ENCODE measurements around the gene DHRS1.

Gene DHRS1

GRCh38 chr14:24268225-24268624 lies 31.4 kb downstream of the DHRS1 start:
- in situ Hi-C loops (cut with MboI; ENCODE audit: low sequenced_read_pairs), result no loop called here

GRCh38 chr14:24267516-24267915 lies 32.1 kb downstream of the DHRS1 start:
- in situ Hi-C loops (cut with MboI; ENCODE audit: low sequenced_read_pairs), result no loop called here

- in situ Hi-C loops (cut with MboI; ENCODE audit: low sequenced_read_pairs), result no loop called here
Observed at GRCh38 chr14:24266344-24267244, 33.0 kb downstream of the DHRS1 start.

- in situ Hi-C loops (cut with MboI; ENCODE audit: low sequenced_read_pairs), result no loop called here
Observed at GRCh38 chr14:24264298-24264697, 35.3 kb downstream of the DHRS1 start.

GRCh38 chr14:24263848-24264247 lies 35.7 kb downstream of the DHRS1 start:
- in situ Hi-C loops (cut with MboI; ENCODE audit: low sequenced_read_pairs), result no loop called here

GRCh38 chr14:24262821-24263733 lies 36.5 kb downstream of the DHRS1 start, which contains the start of gene TGM1:
TGM1 (minus strand) TSS chr14:24263177; CDS start chr14:24262352, 825 bp downstream.
- in situ Hi-C loops (cut with MboI; ENCODE audit: low sequenced_read_pairs), result no loop called here

- in situ Hi-C loops (cut with MboI; ENCODE audit: low sequenced_read_pairs), result no loop called here
Observed at GRCh38 chr14:24261969-24262327, 37.6 kb downstream of the DHRS1 start.

GRCh38 chr14:24261256-24261968 lies 38.2 kb downstream of the DHRS1 start:
- in situ Hi-C loops (cut with MboI; ENCODE audit: low sequenced_read_pairs), result no loop called here

GRCh38 chr14:24260780-24261157 lies 38.8 kb downstream of the DHRS1 start:
- in situ Hi-C loops (cut with MboI; ENCODE audit: low sequenced_read_pairs), result no loop called here

- in situ Hi-C loops (cut with MboI; ENCODE audit: low sequenced_read_pairs), result no loop called here
Observed at GRCh38 chr14:24260026-24260779, 39.4 kb downstream of the DHRS1 start.

GRCh38 chr14:24259282-24260025 lies 40.1 kb downstream of the DHRS1 start:
- in situ Hi-C loops (cut with MboI; ENCODE audit: low sequenced_read_pairs), result no loop called here

GRCh38 chr14:24258548-24259265 lies 40.9 kb downstream of the DHRS1 start:
- in situ Hi-C loops (cut with MboI; ENCODE audit: low sequenced_read_pairs), result no loop called here

- in situ Hi-C loops (cut with MboI; ENCODE audit: low sequenced_read_pairs), result no loop called here
Observed at GRCh38 chr14:24258119-24258518, 41.5 kb downstream of the DHRS1 start.

- in situ Hi-C loops (cut with MboI; ENCODE audit: low sequenced_read_pairs), result no loop called here
Observed at GRCh38 chr14:24256960-24257359, 42.6 kb downstream of the DHRS1 start.

- in situ Hi-C loops (cut with MboI; ENCODE audit: low sequenced_read_pairs), result no loop called here
Observed at GRCh38 chr14:24255931-24256711, 43.5 kb downstream of the DHRS1 start.

- in situ Hi-C loops (cut with MboI; ENCODE audit: low sequenced_read_pairs), result no loop called here
Observed at GRCh38 chr14:24255438-24255837, 44.1 kb downstream of the DHRS1 start.

GRCh38 chr14:24254630-24255392 lies 44.8 kb downstream of the DHRS1 start:
- in situ Hi-C loops (cut with MboI; ENCODE audit: low sequenced_read_pairs), result no loop called here

Data from HL-60/S4 treated with retinoic acid at 250 ng/mL for 4 days and 3 days (cell line).